ENCODE data around the gene INSYN1.

The INSYN1 gene

DNA sequence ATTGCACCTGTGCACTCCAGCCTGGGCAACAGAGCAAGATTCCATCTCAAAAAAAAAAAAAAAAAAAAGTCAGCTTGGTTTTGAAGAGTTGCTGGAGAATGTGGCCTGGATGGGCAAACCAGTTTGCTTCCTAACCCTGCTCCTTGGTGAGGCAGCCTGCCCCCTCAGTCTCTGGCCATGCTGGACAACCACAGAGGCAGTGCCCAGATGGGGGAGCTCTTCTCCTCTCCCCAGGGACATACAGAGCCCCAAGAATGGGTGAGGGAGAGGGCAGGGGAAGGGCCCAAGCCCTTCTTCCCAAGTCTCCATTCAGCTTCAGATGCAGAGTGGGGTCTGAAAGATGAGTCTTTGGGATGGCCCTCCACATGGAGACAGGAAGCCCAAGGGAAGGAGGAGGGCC, 41.0 kb downstream of the INSYN1 start:
- Histone ChIP-seq H3K27ac (ENCODE audit: low read depth, low read length) (no peak overlapping the region), H3K9me3 (ENCODE audit: insufficient read depth, low read length) (no peaks in the 10 kb centered on the region), H3K4me2 (ENCODE audit: low read depth, low read length, poor library complexity, severe bottlenecking) (no peak overlapping the region), H3K79me2 (ENCODE audit: insufficient read depth, low read length) (no peaks in the 10 kb centered on the region), H3F3A (ENCODE audit: insufficient read depth) (no peaks in the 10 kb centered on the region), H3K36me3 (ENCODE audit: low read length) (no peaks in the 10 kb centered on the region), H4K20me1 (ENCODE audit: low read depth, low read length) (no peaks in the 10 kb centered on the region), H3K4me3 (ENCODE audit: insufficient read depth, low read length, poor library complexity, severe bottlenecking) (no peak overlapping the region), H3K27me3 (ENCODE audit: low read length) (no peaks in the 10 kb centered on the region), H3K9ac (ENCODE audit: low read length) (no peak overlapping the region), H3K9me2 (replicated peaks; ENCODE audit: insufficient read depth, low read length) (no peaks in the 10 kb centered on the region), H2AFZ (ENCODE audit: low read depth, low read length, severe bottlenecking) (no peak overlapping the region)
- no peak for TF ChIP-seq EZH2phosphoT487 (conservative IDR thresholded peaks at IDR 0.05; ENCODE audit: low read length)
- TF ChIP-seq, protein P1, sequence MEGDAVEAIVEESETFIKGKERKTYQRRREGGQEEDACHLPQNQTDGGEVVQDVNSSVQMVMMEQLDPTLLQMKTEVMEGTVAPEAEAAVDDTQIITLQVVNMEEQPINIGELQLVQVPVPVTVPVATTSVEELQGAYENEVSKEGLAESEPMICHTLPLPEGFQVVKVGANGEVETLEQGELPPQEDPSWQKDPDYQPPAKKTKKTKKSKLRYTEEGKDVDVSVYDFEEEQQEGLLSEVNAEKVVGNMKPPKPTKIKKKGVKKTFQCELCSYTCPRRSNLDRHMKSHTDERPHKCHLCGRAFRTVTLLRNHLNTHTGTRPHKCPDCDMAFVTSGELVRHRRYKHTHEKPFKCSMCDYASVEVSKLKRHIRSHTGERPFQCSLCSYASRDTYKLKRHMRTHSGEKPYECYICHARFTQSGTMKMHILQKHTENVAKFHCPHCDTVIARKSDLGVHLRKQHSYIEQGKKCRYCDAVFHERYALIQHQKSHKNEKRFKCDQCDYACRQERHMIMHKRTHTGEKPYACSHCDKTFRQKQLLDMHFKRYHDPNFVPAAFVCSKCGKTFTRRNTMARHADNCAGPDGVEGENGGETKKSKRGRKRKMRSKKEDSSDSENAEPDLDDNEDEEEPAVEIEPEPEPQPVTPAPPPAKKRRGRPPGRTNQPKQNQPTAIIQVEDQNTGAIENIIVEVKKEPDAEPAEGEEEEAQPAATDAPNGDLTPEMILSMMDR (IDR thresholded peaks at IDR 0.05; ENCODE audit: insufficient read depth, low read length, poor library complexity, severe bottlenecking), result no peak

DNA sequence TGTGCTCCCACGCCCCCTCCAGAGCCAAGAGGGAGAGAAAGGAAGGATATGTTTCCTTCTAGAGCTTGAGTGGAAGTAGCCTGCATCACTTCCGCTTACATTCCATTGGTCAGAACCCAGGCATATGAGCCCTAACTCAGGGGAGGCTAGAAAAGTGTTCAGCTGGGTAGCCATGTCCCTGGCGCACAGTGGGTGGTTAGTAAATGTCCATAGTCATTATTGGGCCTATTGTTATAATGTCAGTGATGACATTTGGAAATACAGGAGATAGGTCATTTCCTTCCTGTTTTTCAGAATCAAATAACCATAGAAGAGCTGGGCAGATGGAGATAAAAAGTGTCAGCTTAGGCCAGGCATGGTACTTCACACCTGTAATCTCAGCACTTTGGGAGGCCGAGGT, 41.6 kb downstream of the INSYN1 start:
- no peak overlapping the region for H2AFZ ChIP-seq (ENCODE audit: low read depth, low read length, severe bottlenecking)
- H3K36me3 ChIP-seq (ENCODE audit: low read length), result no peaks in the 10 kb centered on the region
- H4K20me1 ChIP-seq (ENCODE audit: low read depth, low read length), result no peaks in the 10 kb centered on the region
- no peaks in the 10 kb centered on the region for H3K27me3 ChIP-seq (ENCODE audit: low read length)
- no peaks in the 10 kb centered on the region for H3F3A ChIP-seq (ENCODE audit: insufficient read depth)
- no peak for TF ChIP-seq EZH2phosphoT487 (conservative IDR thresholded peaks at IDR 0.05; ENCODE audit: low read length)
- TF ChIP-seq, protein P1 (IDR thresholded peaks at IDR 0.05; ENCODE audit: insufficient read depth, low read length, poor library complexity, severe bottlenecking), result no peak
- H3K9me2 ChIP-seq (replicated peaks; ENCODE audit: insufficient read depth, low read length), result no peaks in the 10 kb centered on the region
- no peak overlapping the region for H3K9ac ChIP-seq (ENCODE audit: low read length)
- no peak overlapping the region for H3K4me3 ChIP-seq (ENCODE audit: insufficient read depth, low read length, poor library complexity, severe bottlenecking)
- no peaks in the 10 kb centered on the region for H3K9me3 ChIP-seq (ENCODE audit: insufficient read depth, low read length)
- no peak overlapping the region for H3K27ac ChIP-seq (ENCODE audit: low read depth, low read length)
- H3K4me2 ChIP-seq (ENCODE audit: low read depth, low read length, poor library complexity, severe bottlenecking), result no peak overlapping the region
- no peaks in the 10 kb centered on the region for H3K79me2 ChIP-seq (ENCODE audit: insufficient read depth, low read length)

DNA sequence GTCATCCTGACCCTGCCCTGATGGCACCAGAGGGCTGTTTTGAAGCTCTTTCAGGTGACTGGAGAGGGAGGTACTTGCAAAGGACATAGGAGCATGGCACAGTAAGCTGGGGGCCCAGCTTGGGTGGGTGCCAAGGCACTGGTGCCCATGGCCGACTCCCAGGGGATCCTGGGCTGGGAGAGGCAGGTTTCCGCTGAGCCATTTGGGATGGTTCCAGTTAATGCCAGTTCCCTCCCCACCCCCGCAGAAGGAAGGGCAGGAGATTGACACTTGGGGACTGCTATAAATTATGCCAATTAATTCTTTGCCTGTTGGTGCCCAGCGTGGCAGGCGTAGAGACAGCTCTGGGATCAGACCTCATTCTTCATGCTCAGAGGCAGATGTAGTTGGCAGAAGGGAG, 42.8 kb downstream of the INSYN1 start:
- no peaks in the 10 kb centered on the region for H3K9me3 ChIP-seq (ENCODE audit: insufficient read depth, low read length)
- TF ChIP-seq, protein P1 (IDR thresholded peaks at IDR 0.05; ENCODE audit: insufficient read depth, low read length, poor library complexity, severe bottlenecking), result no peak
- TF ChIP-seq EZH2phosphoT487 (conservative IDR thresholded peaks at IDR 0.05; ENCODE audit: low read length), result no peak
- no peaks in the 10 kb centered on the region for H3K9me2 ChIP-seq (replicated peaks; ENCODE audit: insufficient read depth, low read length)
- no peaks in the 10 kb centered on the region for H3K36me3 ChIP-seq (ENCODE audit: low read length)
- H3K4me2 ChIP-seq (ENCODE audit: low read depth, low read length, poor library complexity, severe bottlenecking), result no peak overlapping the region
- H3K79me2 ChIP-seq (ENCODE audit: insufficient read depth, low read length), result no peaks in the 10 kb centered on the region
- H3K4me3 ChIP-seq (ENCODE audit: insufficient read depth, low read length, poor library complexity, severe bottlenecking), result no peak overlapping the region
- H4K20me1 ChIP-seq (ENCODE audit: low read depth, low read length), result no peaks in the 10 kb centered on the region
- H3K9ac ChIP-seq (ENCODE audit: low read length), result no peak overlapping the region
- H3F3A ChIP-seq (ENCODE audit: insufficient read depth), result no peaks in the 10 kb centered on the region
- no peak overlapping the region for H2AFZ ChIP-seq (ENCODE audit: low read depth, low read length, severe bottlenecking)
- no peaks in the 10 kb centered on the region for H3K27me3 ChIP-seq (ENCODE audit: low read length)
- H3K27ac ChIP-seq (ENCODE audit: low read depth, low read length), result no peak overlapping the region
